PC-9 (cell line): ENCODE results near the gene RTEL1.

Experiments
- CTCF ChIP-seq: fragments of 200-600 bp; sonication (generic); conservative IDR thresholded peaks from 2 replicates; pipeline ENCODE4 v1.6.1; 2017; ENCODE audit warnings: mixed run types, antibody characterized with exemption, mild to moderate bottlenecking, moderate library complexity
- EZH2 ChIP-seq: fragments of 200-600 bp; sonication (generic); IDR thresholded peaks from 2 replicates; pipeline ENCODE4 v1.8.0; 2017; ENCODE audit warnings: antibody characterized with exemption, low read depth

GRCh38 chr20:63657937-63658748 lies at the start of gene RTEL1:
- TF ChIP-seq CTCF (no peak), EZH2 (no peak)
